K562 (cell line): ENCODE results near the gene MCM7. TPM values are rescaled to one million over a fixed set of nuclear protein-coding genes. Genes with fewer than 3 reads are reported as not detected.

ENCODE experiments used
- ATF1 ChIP-seq, 2 experiments: fragments of 450-650 bp in 1 of 2; IDR thresholded peaks; 2 replicates each; pipeline ENCODE4 v1.6.1; 2016; ENCODE audit warnings: missing compliant biosample characterization in 1 of 2, missing genetic modification characterization in 1 of 2
- C11orf30 ChIP-seq: fragments of 450-650 bp; IDR thresholded peaks from 2 replicates; pipeline ENCODE4 v1.6.1; 2016; ENCODE audit warnings: low read depth, mild to moderate bottlenecking
- CBX1 ChIP-seq: sonication (generic); IDR thresholded peaks from 2 replicates; pipeline ENCODE4 v1.6.1; 2016; ENCODE audit warnings: antibody characterized with exemption, low read depth, mild to moderate bottlenecking
- DPF2 ChIP-seq: fragments of 450-650 bp; IDR thresholded peaks from 2 replicates; pipeline ENCODE4 v1.6.1; 2016
- ELF2 ChIP-seq: fragments of 250-450 bp; sonication (Bioruptor Pico); IDR thresholded peaks from 2 replicates; pipeline ENCODE4 v1.5.0; 2021; ENCODE audit warnings: mild to moderate bottlenecking
- ELK1 ChIP-seq: sonication (generic); formaldehyde crosslinking; IDR thresholded peaks from 2 replicates; pipeline ENCODE4 v1.8.1; 2022; ENCODE audit warnings: missing genetic modification reagents
- FOXA3 ChIP-seq, 2 experiments: fragments of 450-650 bp in 1 of 2; sonication (generic) in 1 of 2; formaldehyde crosslinking; IDR thresholded peaks in 1 of 2; conservative IDR thresholded peaks in 1 of 2; 2 replicates each; pipeline versions ENCODE4 v1.4.0 to v1.8.0; 2020 to 2022; ENCODE audit warnings: mild to moderate bottlenecking in 2 of 2, missing genetic modification reagents in 1 of 2
- HDAC8 ChIP-seq: fragments of 450-650 bp; IDR thresholded peaks from 2 replicates; pipeline ENCODE4 v1.6.1; 2016; ENCODE audit warnings: mild to moderate bottlenecking, missing genetic modification characterization, moderate library complexity, missing compliant biosample characterization
- JUN ChIP-seq, 2 experiments: sonication (generic) in 1 of 2; formaldehyde crosslinking in 1 of 2; IDR thresholded peaks; 2 replicates each; pipeline versions ENCODE4 v1.6.1 to v1.8.0; 2012 to 2022; ENCODE audit warnings: borderline replicate concordance in 2 of 2, mild to moderate bottlenecking in 2 of 2, improper control_type of control experiment in 1 of 2, low read depth in 1 of 2, low read length in 1 of 2, missing genetic modification reagents in 1 of 2
- KLF1 ChIP-seq: fragments of 450-650 bp; IDR thresholded peaks from 2 replicates; pipeline ENCODE4 v1.6.1; 2016; ENCODE audit warnings: missing genetic modification characterization, missing compliant biosample characterization
- MXD1 ChIP-seq: fragments of 250-450 bp; sonication (Bioruptor Pico); IDR thresholded peaks from 2 replicates; pipeline ENCODE4 v1.8.0; 2021; ENCODE audit warnings: borderline replicate concordance, mild to moderate bottlenecking, moderate library complexity; ENCODE audit not compliant: poor library complexity, severe bottlenecking
- NFIC ChIP-seq: fragments of 450-650 bp; IDR thresholded peaks from 2 replicates; pipeline ENCODE4 v1.6.1; 2017; ENCODE audit warnings: mild to moderate bottlenecking, inconsistent platforms
- NR4A1 ChIP-seq, 2 experiments: fragments of 250-450 bp in 1 of 2; fragments of 450-650 bp in 1 of 2; sonication (Bioruptor Pico) in 1 of 2; IDR thresholded peaks; 2 replicates each; pipeline versions ENCODE4 v1.4.0 to v1.6.1; 2016 to 2020; ENCODE audit warnings: mild to moderate bottlenecking in 2 of 2, missing compliant biosample characterization in 1 of 2, missing genetic modification characterization in 1 of 2, moderate library complexity in 1 of 2
- PBX2 ChIP-seq, 2 experiments: IDR thresholded peaks in 1 of 2; conservative IDR thresholded peaks in 1 of 2; 2 replicates each; pipeline ENCODE4 v1.6.1; 2016; ENCODE audit warnings: low read depth in 2 of 2, mild to moderate bottlenecking in 1 of 2, missing compliant biosample characterization in 1 of 2, missing genetic modification characterization in 1 of 2, moderate library complexity in 1 of 2
- PHB2 ChIP-seq: fragments of 450-650 bp; IDR thresholded peaks from 2 replicates; pipeline ENCODE4 v1.6.1; 2017; ENCODE audit warnings: low read depth
- PML ChIP-seq: IDR thresholded peaks from 2 replicates; pipeline ENCODE4 v1.6.1; 2012; ENCODE audit warnings: low read length, inconsistent platforms
- POLR2B ChIP-seq: fragments of 450-650 bp; IDR thresholded peaks from 2 replicates; pipeline ENCODE4 v1.6.1; 2018; ENCODE audit warnings: low read depth; ENCODE audit not compliant: partially characterized antibody
- RBM39 ChIP-seq: fragments of 200-400 bp; formaldehyde crosslinking; optimal IDR thresholded peaks from 2 replicates; pipeline ENCODE3; 2018; ENCODE audit warnings: low read depth, low read length
- SMAD2 ChIP-seq: fragments of 150-350 bp; IDR thresholded peaks from 2 replicates; pipeline ENCODE4 v1.6.1; 2014; ENCODE audit warnings: low read depth, mild to moderate bottlenecking, low read length
- SUPT5H ChIP-seq: fragments of 450-650 bp; IDR thresholded peaks from 2 replicates; pipeline ENCODE4 v1.6.1; 2016
- ZBTB1 ChIP-seq: sonication (generic); formaldehyde crosslinking; IDR thresholded peaks from 2 replicates; pipeline ENCODE4 v1.8.1; 2023; ENCODE audit warnings: missing genetic modification reagents, low read depth, mild to moderate bottlenecking, borderline replicate concordance
- ZNF212 ChIP-seq: fragments of 450-650 bp; formaldehyde crosslinking; IDR thresholded peaks from 2 replicates; pipeline ENCODE4 v1.4.0; 2020; ENCODE audit warnings: mild to moderate bottlenecking
- polyA plus RNA-seq, 8 experiments: library from polyadenylated mRNA; depleted of rRNA in 4 of 8; stranded (reverse) in 5 of 8; unstranded in 3 of 8; fragments of >200 nt; fragmentation: Nextera tagmentation in 2 of 8; fragmentation: Illumina TruSeq in 1 of 8; extraction: Ambion mirVana in 2 of 8; extraction: Trizol in 1 of 8; gene quantifications; 2 replicates each; pipeline versions ENCODE4 v1.2.1 to v1.2.3, GENCODE V29; 2011 to 2014; ENCODE audit warnings: inconsistent platforms in 1 of 8, missing spikeins in 1 of 8
- total RNA-seq, 7 experiments: library from RNA; depleted of rRNA in 6 of 7; stranded (reverse); fragments of >200 nt in 6 of 7; fragmentation: Illumina TruSeq in 2 of 7; extraction: Trizol in 2 of 7; gene quantifications; 2 replicates each; pipeline versions ENCODE4 v1.2.1 to v1.2.3, GENCODE V29; 2011 to 2021; ENCODE audit warnings: low replicate concordance in 1 of 7

The MCM7 gene
- total and polyA plus RNA-seq, 9 of the 15 experiments (the other 6 are each of a cell fraction or from before 2014, with no cell fraction given): 329 to 856 (median 437) TPM

- 0 out of 4 replicates have a peak, but pooled peaks of 1 of the 2 experiments have one; percentile 0 for TF ChIP-seq FOXA3 (CRISPR knock-in tag; conservative IDR thresholded peaks at IDR 0.05 in 1 of 2, IDR thresholded peaks at IDR 0.05 in 1 of 2)
- peak; percentile 91 for TF ChIP-seq POLR2B
- no peak for TF ChIP-seq PBX2 (CRISPR knock-in tag; IDR thresholded peaks at IDR 0.05; ENCODE audit: low read depth)
- no peak for TF ChIP-seq PBX2 (tag; conservative IDR thresholded peaks at IDR 0.05; ENCODE audit: low read depth)
- 0 out of 2 replicates have a peak, but pooled peaks have one; percentile 41 for TF ChIP-seq C11orf30
- no peak for TF ChIP-seq ATF1 (CRISPR knock-in tag; IDR thresholded peaks at IDR 0.05)
- TF ChIP-seq ATF1 (tag; IDR thresholded peaks at IDR 0.05): peak; percentile 83
- peak; percentile 39; the same call in 1 of the 2 replicates for TF ChIP-seq JUN (IDR thresholded peaks at IDR 0.05; ENCODE audit: borderline replicate concordance, low read depth, low read length)
- TF ChIP-seq JUN (CRISPR knock-in tag; IDR thresholded peaks at IDR 0.05; ENCODE audit: borderline replicate concordance): no peak
- TF ChIP-seq HDAC8 (tag): peak; percentile 49; the same call in 1 of the 2 replicates
- TF ChIP-seq ELK1 (CRISPR knock-in tag): no peak
- peak; percentile 54 for TF ChIP-seq DPF2
- TF ChIP-seq ZNF212: no peak
- TF ChIP-seq SUPT5H: peak; percentile 95
- TF ChIP-seq NFIC: peak; percentile 23; the same call in 1 of the 2 replicates
- no peak for TF ChIP-seq MXD1
- TF ChIP-seq NR4A1 (CRISPR knock-in tag; IDR thresholded peaks at IDR 0.05): no peak
- 0 out of 2 replicates have a peak, but pooled peaks have one; percentile 5 for TF ChIP-seq NR4A1 (tag; IDR thresholded peaks at IDR 0.05)
- TF ChIP-seq ZBTB1 (CRISPR knock-in tag): peak; percentile 54; the same call in 1 of the 2 replicates
- TF ChIP-seq ELF2 (CRISPR knock-in tag): 0 out of 2 replicates have a peak, but pooled peaks have one; percentile 26
- no peak for TF ChIP-seq SMAD2
- TF ChIP-seq PHB2: no peak
- peak; percentile 83; the same call in 1 of the 2 replicates for TF ChIP-seq CBX1
- TF ChIP-seq PML: peak; percentile 67; the same call in 1 of the 2 replicates
- no peak for TF ChIP-seq RBM39
- 0 out of 2 replicates have a peak, but pooled peaks have one; percentile 37 for TF ChIP-seq KLF1 (tag)
Observed at GRCh38 chr7:100126931-100127865, 26.0 kb upstream of the MCM7 start, which contains the start of gene MBLAC1 (continued).
